ENCODE data around the gene CLSTN3. TPM values are rescaled to one million over a fixed set of nuclear protein-coding genes. Genes with fewer than 3 reads are reported as not detected.

CLSTN3 gene
- total RNA-seq = 10 to 100 TPM; 27.5 to 64.9 TPM

DNA sequence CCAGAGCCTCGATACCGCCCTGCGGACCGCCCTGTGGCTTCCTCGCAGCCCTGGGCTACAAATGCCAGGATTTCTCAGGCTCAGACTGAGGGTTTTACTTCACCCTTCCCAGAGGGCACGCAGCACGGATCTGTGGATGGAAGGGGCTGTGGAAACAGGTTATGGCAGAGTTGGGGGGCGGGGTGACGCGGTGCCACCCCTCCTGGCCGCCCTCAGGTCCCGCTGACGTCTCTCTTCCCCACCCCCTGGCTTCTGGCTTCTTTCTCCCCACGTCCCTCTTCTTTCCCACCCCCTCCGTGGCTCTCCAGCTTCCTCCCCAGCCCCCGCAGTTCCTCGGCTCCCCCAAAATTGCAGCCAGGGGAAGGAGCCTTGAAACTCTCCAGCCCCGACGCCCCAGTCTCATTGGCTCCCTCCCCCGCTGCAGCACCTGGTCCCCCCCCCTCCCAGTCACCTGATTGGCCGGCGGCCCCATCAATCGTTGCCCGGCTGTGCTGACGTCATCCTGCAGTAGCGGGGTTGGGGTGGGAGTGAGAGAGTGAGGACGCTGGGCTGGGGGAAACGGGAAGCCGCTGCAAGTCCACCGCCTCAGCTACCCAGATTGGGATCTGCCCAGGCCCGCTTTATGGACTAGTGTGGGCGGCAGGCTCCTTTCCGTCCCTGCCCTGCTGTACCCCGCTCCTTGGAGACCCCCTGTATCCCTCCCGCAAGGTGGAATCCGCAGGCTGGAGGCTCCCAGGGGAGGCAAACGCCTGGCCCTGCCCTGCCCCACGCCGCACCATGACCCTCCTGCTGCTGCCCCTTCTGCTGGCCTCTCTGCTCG is at the start of gene CLSTN3:
Gene CLSTN3 (plus strand): TSS at position 500 of the 820 bp plus-strand sequence. CDS start 278 bp downstream, at position 778.
- WGBS, 2 donors = 0 to 1% methylated on average over 24 to 40 of the region's 40 CpGs
- peaks cover 16% of the 10 kb centered on the region for H3K4me1 ChIP-seq
- DNase-seq = peak; percentile 83 to 90 (median 85)
- H3K27me3 ChIP-seq = no peaks in the 10 kb centered on the region
- H3K36me3 ChIP-seq (replicated peaks in 1 of 2; ENCODE audit: insufficient read depth in 1 of 2, low read depth in 2 of 2) = no peaks in the 10 kb centered on the region
- TF ChIP-seq, protein P1, sequence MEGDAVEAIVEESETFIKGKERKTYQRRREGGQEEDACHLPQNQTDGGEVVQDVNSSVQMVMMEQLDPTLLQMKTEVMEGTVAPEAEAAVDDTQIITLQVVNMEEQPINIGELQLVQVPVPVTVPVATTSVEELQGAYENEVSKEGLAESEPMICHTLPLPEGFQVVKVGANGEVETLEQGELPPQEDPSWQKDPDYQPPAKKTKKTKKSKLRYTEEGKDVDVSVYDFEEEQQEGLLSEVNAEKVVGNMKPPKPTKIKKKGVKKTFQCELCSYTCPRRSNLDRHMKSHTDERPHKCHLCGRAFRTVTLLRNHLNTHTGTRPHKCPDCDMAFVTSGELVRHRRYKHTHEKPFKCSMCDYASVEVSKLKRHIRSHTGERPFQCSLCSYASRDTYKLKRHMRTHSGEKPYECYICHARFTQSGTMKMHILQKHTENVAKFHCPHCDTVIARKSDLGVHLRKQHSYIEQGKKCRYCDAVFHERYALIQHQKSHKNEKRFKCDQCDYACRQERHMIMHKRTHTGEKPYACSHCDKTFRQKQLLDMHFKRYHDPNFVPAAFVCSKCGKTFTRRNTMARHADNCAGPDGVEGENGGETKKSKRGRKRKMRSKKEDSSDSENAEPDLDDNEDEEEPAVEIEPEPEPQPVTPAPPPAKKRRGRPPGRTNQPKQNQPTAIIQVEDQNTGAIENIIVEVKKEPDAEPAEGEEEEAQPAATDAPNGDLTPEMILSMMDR (IDR thresholded peaks at IDR 0.05) = no peak
- TF ChIP-seq POLR2A (IDR thresholded peaks at IDR 0.05) = peak; percentile 16 to 62 (median 53)
- intact Hi-C loops (cut with DNase I) = no loop called here
- peak within 1 kb of the TSS; percentile 52 to 84 (median 67) for H3K27ac ChIP-seq
- H3K4me3 ChIP-seq = peak within 1 kb of the TSS; percentile 44 to 80
- ATAC-seq = peak; percentile 88
- no peaks in the 10 kb centered on the region for H3K9me3 ChIP-seq

DNA sequence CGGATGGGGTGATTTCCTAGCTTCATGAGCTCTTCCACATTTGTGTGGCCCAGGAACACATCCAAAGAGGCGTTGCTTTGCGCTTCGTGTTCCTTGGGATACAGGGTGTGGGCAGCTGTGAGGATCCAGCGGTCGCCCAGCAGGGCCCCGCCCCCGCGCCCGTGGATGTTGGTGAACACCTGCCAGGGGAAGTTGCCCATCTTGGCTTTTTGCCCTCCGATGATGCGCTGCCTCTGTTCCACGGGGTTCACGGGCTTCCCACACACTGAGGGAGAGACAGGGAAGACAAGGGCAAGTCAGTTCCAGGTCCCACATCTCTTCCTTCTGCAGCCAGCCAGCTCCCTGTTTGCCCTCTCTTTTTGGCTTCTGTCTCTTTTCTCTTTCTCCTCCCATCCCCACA is 49.1 kb upstream of the CLSTN3 start:
- H3K27ac ChIP-seq = no peak overlapping the region
- H3K9me3 ChIP-seq = no peaks in the 10 kb centered on the region
- TF ChIP-seq, protein P1 (IDR thresholded peaks at IDR 0.05) = no peak
- no peak for TF ChIP-seq POLR2A (IDR thresholded peaks at IDR 0.05)
- DNase-seq = no peak
- H3K4me1 ChIP-seq = peaks cover 5% of the 10 kb centered on the region
- H3K36me3 ChIP-seq (replicated peaks in 1 of 2; ENCODE audit: insufficient read depth in 1 of 2, low read depth in 2 of 2) = peaks cover 0 to 4% of the 10 kb centered on the region in 2 donors
- intact Hi-C loops (cut with DNase I) = no loop called here
- H3K4me3 ChIP-seq = no peak overlapping the region
- ATAC-seq = no peak
- no peaks in the 10 kb centered on the region for H3K27me3 ChIP-seq
- WGBS, 2 donors = 78 to 82% methylated on average over 13 to 14 of the region's 14 CpGs

DNA sequence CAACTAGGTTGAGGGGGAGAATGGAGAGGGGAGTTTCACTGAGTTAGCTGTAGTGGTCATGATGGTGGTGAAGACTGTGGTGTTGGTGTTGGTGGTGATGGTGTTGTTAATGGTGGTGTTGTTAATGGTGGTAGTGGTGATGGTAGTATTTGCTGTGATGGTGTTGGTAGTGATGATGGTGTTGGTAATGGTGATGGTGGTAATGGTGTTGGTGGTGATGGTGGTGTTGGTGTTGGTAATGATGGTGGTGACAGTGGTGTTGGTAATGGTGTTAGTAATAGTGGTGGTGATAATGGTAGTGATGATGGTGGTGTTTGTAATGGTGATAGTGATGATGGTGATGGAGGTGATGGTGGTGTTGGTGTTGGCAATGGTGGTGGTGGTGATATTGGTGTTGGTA is 47.0 kb upstream of the CLSTN3 start:
- DNase-seq (no peak), ATAC-seq (no peak)
- intact Hi-C loops (cut with DNase I) = no loop called here
- Histone ChIP-seq H3K4me1 (peaks cover 5% of the 10 kb centered on the region), H3K9me3 (no peaks in the 10 kb centered on the region), H3K27me3 (no peaks in the 10 kb centered on the region), H3K36me3 (replicated peaks in 1 of 2; ENCODE audit: insufficient read depth in 1 of 2, low read depth in 2 of 2) (peaks cover 0 to 4% of the 10 kb centered on the region in 2 donors), H3K4me3 (no peak overlapping the region), H3K27ac (no peak overlapping the region)
- TF ChIP-seq POLR2A (IDR thresholded peaks at IDR 0.05) = no peak
- TF ChIP-seq, protein P1 (IDR thresholded peaks at IDR 0.05) = no peak

DNA sequence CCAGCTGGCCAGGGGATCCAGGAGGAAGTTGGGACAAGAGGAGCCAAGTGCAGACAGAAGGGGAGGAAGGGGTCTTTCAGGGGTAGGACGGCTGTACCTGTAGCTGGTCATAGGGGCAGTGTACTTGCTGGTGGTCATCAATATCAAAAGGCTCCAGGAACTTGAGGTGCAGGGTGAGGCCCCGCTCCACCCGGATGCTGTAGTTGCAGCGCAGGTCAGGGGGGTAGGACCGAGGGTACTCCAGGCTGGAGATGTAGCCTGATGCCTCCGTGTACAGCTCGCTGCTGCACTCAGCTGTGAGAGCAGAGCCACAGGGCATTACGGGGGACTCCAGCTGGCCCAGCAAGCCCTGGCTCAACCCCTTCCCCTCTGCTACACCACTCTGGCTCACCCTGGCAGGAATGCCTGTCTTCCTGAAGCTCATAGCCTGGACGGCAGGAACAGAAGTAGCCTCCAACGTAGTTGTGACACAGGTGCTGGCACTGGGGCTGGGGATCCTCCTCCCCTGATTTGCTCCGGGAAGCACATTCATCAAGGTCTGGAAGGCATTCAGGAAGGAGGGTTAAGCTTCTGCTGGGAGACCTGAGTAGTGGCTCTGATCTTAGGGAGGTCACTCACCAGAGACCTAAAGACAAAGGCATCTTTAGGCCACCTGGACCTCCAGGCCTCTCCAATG is 40.8 kb upstream of the CLSTN3 start:
- DNase-seq (no peak), ATAC-seq (no peak)
- intact Hi-C loops (cut with DNase I) = no loop called here
- TF ChIP-seq, protein P1 (IDR thresholded peaks at IDR 0.05) = no peak
- TF ChIP-seq POLR2A (IDR thresholded peaks at IDR 0.05) = no peak
- WGBS, 2 donors = 71% methylated on average over 11 of the region's 11 CpGs; no CpG with 5 or more reads in 1 of the 2 donors
- peaks cover 29% of the 10 kb centered on the region for H3K4me1 ChIP-seq
- no peaks in the 10 kb centered on the region for H3K9me3 ChIP-seq
- no peaks in the 10 kb centered on the region for H3K36me3 ChIP-seq (replicated peaks in 1 of 2; ENCODE audit: insufficient read depth in 1 of 2, low read depth in 2 of 2)
- H3K27me3 ChIP-seq = no peaks in the 10 kb centered on the region
- no peak overlapping the region for H3K4me3 ChIP-seq
- H3K27ac ChIP-seq = no peak overlapping the region
